Skeletal muscle satellite cell (primary cell): Measurements from ENCODE around the gene NPIPA5.
"Not testable (repeated sequence)": the region's sequence is repeated elsewhere in the genome, so short reads cannot be mapped to it uniquely, and the experiment has no call there.

Experiments
- H3K27me3 ChIP-seq: 2 replicates; pipeline ENCODE4 v1.7.0; 2013; ENCODE audit warnings: low read length; ENCODE audit not compliant: control insufficient read depth, insufficient read depth
- H3K36me3 ChIP-seq: 2 replicates; pipeline ENCODE4 v1.7.0; 2013; ENCODE audit warnings: mild to moderate bottlenecking, control low read depth, low read length; ENCODE audit not compliant: insufficient read depth
- H3K4me1 ChIP-seq: 2 replicates; pipeline ENCODE4 v1.7.0; 2013; ENCODE audit warnings: low read length; ENCODE audit not compliant: control insufficient read depth, insufficient read depth
- H3K4me2 ChIP-seq: 2 replicates; pipeline ENCODE4 v1.7.0; 2013; ENCODE audit warnings: mild to moderate bottlenecking, low read length
- H3K4me3 ChIP-seq: 2 replicates; pipeline ENCODE4 v1.7.0; 2013; ENCODE audit warnings: low read length
- H3K9ac ChIP-seq: 2 replicates; pipeline ENCODE4 v1.7.0; 2013; ENCODE audit warnings: mild to moderate bottlenecking, low read depth, low read length, moderate library complexity
- H3K9me3 ChIP-seq: replicated peaks from 2 replicates; pipeline ENCODE4 v1.7.0; 2013; ENCODE audit warnings: mild to moderate bottlenecking, control low read depth, low read length

The NPIPA5 gene

GRCh38 chr16:15388060-15388459 lies 10.0 kb upstream of the NPIPA5 start:
- H3K4me3 ChIP-seq, H3K36me3 ChIP-seq, H3K27me3 ChIP-seq, H3K4me1 ChIP-seq, H3K9ac ChIP-seq, H3K4me2 ChIP-seq, H3K9me3 ChIP-seq: not testable (repeated sequence)

- not testable (repeated sequence) for H3K9me3 ChIP-seq, H3K4me2 ChIP-seq, H3K9ac ChIP-seq, H3K4me3 ChIP-seq, H3K27me3 ChIP-seq, H3K36me3 ChIP-seq, H3K4me1 ChIP-seq
Measured at GRCh38 chr16:15382810-15383209, 4.7 kb upstream of the NPIPA5 start.

DNA sequence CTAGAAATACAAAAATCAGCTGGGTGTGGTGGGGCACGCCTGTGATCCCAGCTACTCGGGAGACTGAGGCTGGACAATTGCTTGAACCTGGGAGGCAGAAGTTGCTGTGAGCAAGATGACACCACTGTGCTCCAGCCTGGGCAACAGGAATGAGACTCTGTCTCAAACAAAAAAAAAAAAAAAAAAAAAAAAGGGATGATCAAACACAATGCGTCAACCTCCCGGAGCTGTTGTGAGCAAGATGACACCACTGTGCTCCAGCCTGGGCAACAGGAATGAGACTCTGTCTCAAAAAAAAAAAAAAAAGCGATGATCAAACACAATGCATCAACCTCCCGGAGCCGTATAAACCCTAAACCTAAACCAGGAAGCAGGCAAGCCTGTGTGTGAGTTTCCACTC lies 20.6 kb downstream of the NPIPA5 start:
- H3K4me1 ChIP-seq, H3K36me3 ChIP-seq, H3K27me3 ChIP-seq: not testable (repeated sequence)

GRCh38 chr16:15354846-15355245 lies 23.2 kb downstream of the NPIPA5 start:
- not testable (repeated sequence) for H3K4me2 ChIP-seq, H3K36me3 ChIP-seq, H3K9me3 ChIP-seq, H3K9ac ChIP-seq, H3K27me3 ChIP-seq, H3K4me3 ChIP-seq, H3K4me1 ChIP-seq

More for the DNA sequence above, 20.6 kb downstream of the NPIPA5 start:
- not testable (repeated sequence) for H3K9me3 ChIP-seq, H3K4me2 ChIP-seq, H3K4me3 ChIP-seq, H3K9ac ChIP-seq

- H3K9ac ChIP-seq, H3K27me3 ChIP-seq, H3K4me3 ChIP-seq, H3K9me3 ChIP-seq, H3K36me3 ChIP-seq, H3K4me1 ChIP-seq, H3K4me2 ChIP-seq: not testable (repeated sequence)
Measured at GRCh38 chr16:15352852-15353251, 25.2 kb downstream of the NPIPA5 start.

- H3K4me3 ChIP-seq, H3K36me3 ChIP-seq, H3K4me2 ChIP-seq, H3K9ac ChIP-seq, H3K4me1 ChIP-seq, H3K9me3 ChIP-seq, H3K27me3 ChIP-seq: not testable (repeated sequence)
Measured at GRCh38 chr16:15351745-15352144, 26.3 kb downstream of the NPIPA5 start.

DNA sequence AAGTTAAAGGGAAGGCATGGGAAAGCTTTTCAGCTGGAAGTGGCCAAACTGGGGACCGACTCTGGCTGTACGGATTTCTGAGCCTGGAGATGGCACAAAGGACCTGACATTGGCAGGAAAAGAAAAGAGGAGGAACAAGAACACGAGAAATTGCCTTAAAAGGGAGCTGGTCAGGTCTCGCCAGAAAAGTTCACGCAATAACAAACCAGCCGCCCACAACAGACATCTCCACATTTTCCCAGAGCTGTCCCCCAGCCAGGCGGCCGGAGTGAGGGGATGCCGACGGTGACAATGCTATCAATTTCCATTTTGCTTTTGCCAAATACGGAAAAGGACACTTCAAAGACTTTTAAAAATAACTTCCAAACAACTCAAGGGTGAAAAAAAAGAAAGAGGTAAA lies 26.8 kb downstream of the NPIPA5 start:
- not testable (repeated sequence) for H3K27me3 ChIP-seq, H3K4me3 ChIP-seq, H3K4me1 ChIP-seq, H3K9ac ChIP-seq, H3K9me3 ChIP-seq, H3K36me3 ChIP-seq, H3K4me2 ChIP-seq

DNA sequence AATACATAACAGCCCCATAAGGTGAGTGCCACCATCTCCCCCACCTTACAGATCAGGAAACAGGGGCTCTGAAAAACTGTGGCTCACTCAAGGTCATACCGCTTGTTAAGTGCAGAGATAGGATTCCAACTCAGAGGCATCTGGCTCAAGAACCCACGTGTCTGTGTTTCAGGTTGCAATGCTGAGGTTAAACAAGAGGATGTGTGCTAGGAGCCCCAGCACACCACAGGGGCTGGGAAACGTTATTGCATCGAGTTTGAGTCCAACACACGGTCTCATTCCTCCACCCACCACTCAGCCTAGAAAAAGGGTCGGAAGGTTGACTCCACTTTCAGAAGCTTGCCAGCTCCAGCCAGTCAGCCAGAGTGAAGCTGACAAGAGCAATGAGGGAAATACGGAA lies 29.4 kb downstream of the NPIPA5 start:
- not testable (repeated sequence) for H3K4me1 ChIP-seq, H3K27me3 ChIP-seq, H3K9ac ChIP-seq, H3K36me3 ChIP-seq, H3K9me3 ChIP-seq, H3K4me2 ChIP-seq, H3K4me3 ChIP-seq

DNA sequence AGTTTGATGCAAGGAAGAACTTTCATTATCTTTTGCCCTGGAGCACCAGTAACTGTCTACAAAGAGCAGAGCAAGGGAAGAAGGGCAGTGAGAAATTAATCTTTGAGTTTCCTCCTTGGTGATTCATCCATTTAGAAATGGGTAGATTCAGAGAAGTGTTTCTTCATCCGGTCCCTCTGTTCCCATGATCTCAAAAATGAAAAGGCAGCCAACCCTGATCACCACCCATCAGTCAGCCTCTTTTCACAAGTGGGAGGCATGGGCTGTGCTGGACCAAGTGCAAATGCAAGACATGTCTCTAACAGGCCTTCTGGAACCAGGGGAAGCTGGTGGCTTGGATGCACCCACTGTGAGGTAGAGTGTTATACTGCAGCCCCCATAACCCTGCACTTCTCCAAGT lies 35.8 kb downstream of the NPIPA5 start:
- H3K4me3 ChIP-seq, H3K36me3 ChIP-seq, H3K4me2 ChIP-seq, H3K9ac ChIP-seq, H3K9me3 ChIP-seq, H3K27me3 ChIP-seq, H3K4me1 ChIP-seq: not testable (repeated sequence)

- H3K4me1 ChIP-seq, H3K4me2 ChIP-seq, H3K36me3 ChIP-seq: not testable (repeated sequence)
Measured at GRCh38 chr16:15338986-15339385, 39.1 kb downstream of the NPIPA5 start.

DNA sequence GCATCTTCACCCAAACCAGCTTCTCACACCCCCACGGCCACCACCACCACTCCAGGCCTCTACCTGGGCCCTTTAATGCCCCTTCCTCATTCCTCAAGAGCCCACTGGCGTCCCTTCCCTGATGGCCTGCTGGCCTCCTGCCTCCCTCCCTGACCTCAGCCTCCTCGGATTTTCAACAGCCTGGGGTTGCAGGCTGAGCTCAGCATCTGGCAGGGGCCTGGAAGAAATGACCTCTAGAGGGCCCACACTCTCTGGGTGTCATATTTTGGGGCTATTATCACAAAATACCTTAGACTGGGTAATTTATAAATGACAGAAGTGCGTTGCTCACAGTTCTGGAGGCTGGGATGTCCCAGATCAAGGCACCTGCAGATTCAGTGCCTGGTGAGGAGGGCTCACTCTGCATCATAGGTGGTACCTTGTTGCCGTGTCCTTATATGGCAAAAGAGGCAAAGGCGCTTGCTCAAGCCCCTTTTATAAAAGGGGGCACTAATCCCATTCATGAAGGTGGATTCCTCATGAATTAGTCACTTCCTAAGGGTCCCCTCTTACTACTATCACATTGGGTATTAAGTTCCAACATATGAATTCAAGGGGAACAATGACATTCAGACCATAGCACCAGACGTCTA lies 40.0 kb downstream of the NPIPA5 start:
- not testable (repeated sequence) for H3K27me3 ChIP-seq, H3K9me3 ChIP-seq, H3K4me3 ChIP-seq, H3K4me2 ChIP-seq, H3K4me1 ChIP-seq, H3K9ac ChIP-seq, H3K36me3 ChIP-seq

More at GRCh38 chr16:15338986-15339385, 39.1 kb downstream of the NPIPA5 start:
- not testable (repeated sequence) for H3K4me3 ChIP-seq, H3K27me3 ChIP-seq, H3K9me3 ChIP-seq, H3K9ac ChIP-seq

DNA sequence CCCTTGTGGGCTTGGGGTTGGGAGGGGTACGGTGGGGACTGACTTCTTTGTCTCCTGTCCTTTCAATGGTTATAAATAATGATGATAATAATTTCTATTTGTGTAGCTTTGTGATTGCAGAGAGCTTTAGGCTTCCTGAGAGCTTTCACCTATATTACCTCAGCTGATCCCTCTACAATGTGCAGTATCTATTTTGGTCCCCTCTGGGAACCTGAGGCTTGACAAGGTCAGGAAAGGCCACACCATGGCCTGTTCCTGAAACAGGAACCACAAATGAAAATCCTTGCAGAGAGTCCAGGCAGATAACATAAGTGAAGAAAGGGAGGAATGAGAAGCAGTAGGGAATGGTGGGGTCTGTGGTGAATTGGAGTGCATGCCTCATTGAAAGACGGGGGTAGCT lies 42.5 kb downstream of the NPIPA5 start:
- not testable (repeated sequence) for H3K9ac ChIP-seq, H3K27me3 ChIP-seq, H3K9me3 ChIP-seq, H3K4me1 ChIP-seq, H3K4me3 ChIP-seq, H3K4me2 ChIP-seq, H3K36me3 ChIP-seq
